Activated CD4-positive, CD25-positive, alpha-beta regulatory T cell treated with anti-CD3 and anti-CD28 coated beads, Interleukin-2, amount 50 U/mL, for 72 hours (primary cell): ENCODE measurements around the gene ABHD14A.

ENCODE experiments used
- DNase-seq: peaks from one replicate; pipeline ENCODE4 v3.0.0; 2021

ABHD14A gene

GRCh38 chr3:51958603-51959521 lies 16.0 kb upstream of the ABHD14A start:
- no peak for DNase-seq

GRCh38 chr3:51959651-51960050 lies 15.2 kb upstream of the ABHD14A start:
- no peak for DNase-seq

- no peak for DNase-seq
Measured at GRCh38 chr3:51960386-51960785, 14.5 kb upstream of the ABHD14A start.

- no peak for DNase-seq
Measured at GRCh38 chr3:51961011-51961410, 13.9 kb upstream of the ABHD14A start.

GRCh38 chr3:51961602-51962569 lies 13.0 kb upstream of the ABHD14A start:
- DNase-seq = no peak

GRCh38 chr3:51962854-51963530 lies 11.9 kb upstream of the ABHD14A start:
- DNase-seq = no peak

GRCh38 chr3:51963951-51964451 lies 10.9 kb upstream of the ABHD14A start:
- DNase-seq = no peak

GRCh38 chr3:51964521-51964920 lies 10.3 kb upstream of the ABHD14A start:
- DNase-seq = no peak

- DNase-seq = no peak
Measured at GRCh38 chr3:51966016-51966415, 8.8 kb upstream of the ABHD14A start.

GRCh38 chr3:51966486-51966885 lies 8.4 kb upstream of the ABHD14A start:
- no peak for DNase-seq

GRCh38 chr3:51966922-51967383 lies 7.9 kb upstream of the ABHD14A start:
- no peak for DNase-seq

- no peak for DNase-seq
Measured at GRCh38 chr3:51967384-51968169, 7.3 kb upstream of the ABHD14A start, which contains the start of gene PCBP4. PCBP4 (minus strand) TSS chr3:51967454; CDS start chr3:51961240, 6,214 bp downstream.

- no peak for DNase-seq
Measured at GRCh38 chr3:51968170-51968775, 6.6 kb upstream of the ABHD14A start.

- no peak for DNase-seq
Measured at GRCh38 chr3:51968883-51969678, 5.8 kb upstream of the ABHD14A start.

GRCh38 chr3:51969841-51970240 lies 5.0 kb upstream of the ABHD14A start:
- DNase-seq = no peak

GRCh38 chr3:51970606-51971300 lies 4.1 kb upstream of the ABHD14A start:
- no peak for DNase-seq

- no peak for DNase-seq
Measured at GRCh38 chr3:51971350-51971749, 3.5 kb upstream of the ABHD14A start.

- DNase-seq = no peak
Measured at GRCh38 chr3:51974277-51974962, 444 bp upstream of the ABHD14A start.
